GM18858 (cell line): Measurements from ENCODE around the gene GFRA4.

ENCODE experiments used
- ATAC-seq: cut with Tn5 transposase; IDR thresholded peaks from one replicate; pipeline ENCODE4 v1.9.1; 2021; ENCODE audit not compliant: unreplicated experiment

Gene GFRA4

GRCh38 chr20:3674447-3674846, 11.2 kb upstream of the GFRA4 start:
- ATAC-seq: no peak

DNA sequence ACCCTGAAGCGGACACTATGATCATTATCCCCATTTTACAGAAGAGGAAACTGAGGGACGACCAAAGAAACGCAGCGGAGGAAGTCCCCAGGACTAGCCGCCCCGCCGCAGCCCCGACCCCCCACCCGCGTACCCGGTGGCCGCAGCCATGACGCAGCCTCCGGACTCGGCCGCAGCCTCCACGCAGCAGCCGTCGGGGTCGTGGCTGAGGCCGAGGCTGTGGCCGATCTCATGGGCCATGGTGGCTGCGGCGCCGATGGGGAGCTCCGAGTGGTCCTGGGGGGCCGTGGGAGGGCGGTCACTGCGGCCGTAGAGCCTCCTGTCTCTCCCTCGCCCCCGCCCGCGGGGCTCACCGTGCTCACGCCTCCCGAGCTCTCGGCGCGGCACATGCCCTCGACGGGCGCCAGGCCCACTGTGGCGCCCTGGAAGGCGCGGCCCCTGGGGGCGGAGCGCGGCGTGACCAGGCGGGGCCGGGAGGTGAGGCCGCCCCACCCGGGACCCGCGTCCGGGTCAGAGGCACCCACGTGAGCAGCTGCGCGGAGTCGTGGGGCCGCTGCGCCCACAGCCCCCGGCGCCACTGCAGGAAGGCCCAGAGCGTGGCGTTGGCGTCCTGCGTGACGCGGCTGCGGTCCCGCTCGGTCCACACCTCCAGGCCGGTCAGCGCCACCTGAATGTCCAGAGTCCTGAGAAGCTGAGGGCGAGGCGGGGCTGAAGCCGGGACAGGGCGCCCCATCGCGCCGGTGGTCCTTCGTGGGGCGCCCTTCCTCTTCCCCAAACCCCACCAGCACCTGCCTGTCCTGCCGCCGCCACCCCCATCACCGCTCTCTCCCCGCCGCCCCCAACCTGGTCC, 10.2 kb upstream of the GFRA4 start:
- no peak for ATAC-seq

- no peak for ATAC-seq
These were observed 9.5 kb upstream of the GFRA4 start for GRCh38 chr20:3672547-3673171.

DNA sequence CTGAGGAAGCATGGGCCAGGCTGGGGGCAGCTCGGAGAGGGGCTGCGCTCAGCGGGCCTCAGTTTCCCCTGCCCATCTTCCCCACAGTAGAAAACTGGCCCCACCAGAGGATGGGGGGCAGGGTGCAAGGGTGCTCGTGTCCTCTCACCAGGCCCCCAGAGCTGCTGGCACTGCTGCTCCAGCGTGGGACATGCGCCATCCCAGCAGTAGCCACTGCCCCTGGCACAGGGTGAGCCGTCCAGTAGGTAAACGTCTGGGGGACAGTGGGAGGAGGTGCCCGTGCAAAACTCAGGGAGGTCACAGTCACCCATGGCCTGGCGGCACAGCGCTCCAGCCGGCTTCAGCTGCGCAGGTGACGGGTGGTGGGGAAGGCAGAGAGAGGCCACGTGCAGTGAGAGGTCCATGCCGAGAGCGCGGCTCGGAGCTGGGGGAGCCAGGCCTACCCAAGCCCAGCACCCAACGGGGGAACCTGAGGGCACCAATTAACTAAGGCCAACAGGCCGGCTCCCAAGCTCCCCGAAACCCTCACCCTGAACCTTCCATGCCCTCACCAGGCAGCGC, 8.9 kb upstream of the GFRA4 start:
- ATAC-seq: no peak

GRCh38 chr20:3670945-3671344, 7.7 kb upstream of the GFRA4 start:
- no peak for ATAC-seq

DNA sequence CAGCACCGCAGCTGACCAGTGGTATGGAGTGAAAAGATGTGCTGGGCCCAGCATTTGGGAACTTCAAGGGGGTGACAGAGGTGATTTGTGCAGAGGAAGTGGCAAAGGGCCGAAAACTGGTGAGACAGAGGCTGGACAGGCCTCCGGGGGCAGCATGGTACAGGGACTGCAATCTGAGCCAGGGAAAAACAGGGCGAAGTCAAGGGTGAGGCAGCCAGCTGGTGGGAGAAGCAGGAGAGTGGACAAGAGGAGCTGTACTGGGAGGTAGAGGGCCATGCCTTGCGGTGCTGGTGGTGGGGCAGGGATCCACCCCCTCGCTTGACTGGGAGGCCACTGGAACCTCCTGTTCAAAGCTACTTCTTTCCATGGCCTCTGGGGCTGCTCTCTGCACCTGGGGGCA, 7.3 kb upstream of the GFRA4 start:
- ATAC-seq: no peak

GRCh38 chr20:3669710-3670367, 6.6 kb upstream of the GFRA4 start:
- ATAC-seq: no peak

DNA sequence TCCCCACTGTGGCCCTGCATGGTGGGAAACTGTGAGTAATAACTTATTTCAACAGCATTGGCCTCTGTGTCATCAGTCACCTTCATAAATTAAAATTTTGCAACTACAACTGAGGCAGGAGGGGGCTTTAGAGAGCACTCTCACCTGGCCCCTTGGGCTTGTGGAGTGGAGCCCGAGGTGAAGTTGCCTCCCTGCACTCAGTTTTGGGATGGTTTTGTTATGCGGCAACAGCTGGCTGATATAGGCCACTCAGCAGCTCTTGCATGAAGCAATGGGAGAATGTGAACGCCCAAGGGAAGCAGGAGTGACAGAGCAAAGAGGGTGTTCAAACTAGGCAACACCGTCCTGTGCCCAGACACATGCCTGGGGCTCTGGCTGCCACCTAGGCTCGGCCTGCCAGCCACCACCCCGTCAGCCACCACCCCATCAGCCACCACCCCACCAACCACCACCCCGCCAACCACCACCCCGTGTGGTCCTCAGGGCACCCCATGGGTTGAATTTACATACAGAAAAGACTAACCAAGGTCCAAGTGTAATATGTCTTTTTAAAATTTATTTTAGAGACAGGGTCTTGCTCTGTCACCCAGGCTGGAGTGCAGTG, 4.3 kb upstream of the GFRA4 start:
- no peak for ATAC-seq

DNA sequence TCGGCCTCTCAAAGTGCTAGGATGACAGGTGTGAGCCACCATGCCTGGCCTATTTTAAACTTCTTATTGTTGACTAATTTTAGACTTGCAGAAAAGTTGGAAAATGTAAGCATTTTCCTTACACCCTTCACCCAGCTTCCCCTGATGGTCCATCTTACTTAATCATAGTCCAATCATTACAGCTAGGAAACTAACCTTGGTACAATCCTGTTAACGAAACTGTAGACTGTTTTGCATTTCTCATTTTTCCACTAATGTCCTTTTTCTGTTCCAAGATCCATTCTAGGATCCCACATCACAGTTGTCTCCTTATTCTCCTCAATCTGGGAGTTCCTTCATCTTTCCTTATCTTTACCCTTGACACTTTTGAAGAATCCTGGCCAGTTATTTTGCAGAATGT, 659 bp upstream of the GFRA4 start:
- no peak for ATAC-seq

GRCh38 chr20:3661814-3662665, 1.2 kb downstream of the GFRA4 start:
- ATAC-seq: no peak

DNA sequence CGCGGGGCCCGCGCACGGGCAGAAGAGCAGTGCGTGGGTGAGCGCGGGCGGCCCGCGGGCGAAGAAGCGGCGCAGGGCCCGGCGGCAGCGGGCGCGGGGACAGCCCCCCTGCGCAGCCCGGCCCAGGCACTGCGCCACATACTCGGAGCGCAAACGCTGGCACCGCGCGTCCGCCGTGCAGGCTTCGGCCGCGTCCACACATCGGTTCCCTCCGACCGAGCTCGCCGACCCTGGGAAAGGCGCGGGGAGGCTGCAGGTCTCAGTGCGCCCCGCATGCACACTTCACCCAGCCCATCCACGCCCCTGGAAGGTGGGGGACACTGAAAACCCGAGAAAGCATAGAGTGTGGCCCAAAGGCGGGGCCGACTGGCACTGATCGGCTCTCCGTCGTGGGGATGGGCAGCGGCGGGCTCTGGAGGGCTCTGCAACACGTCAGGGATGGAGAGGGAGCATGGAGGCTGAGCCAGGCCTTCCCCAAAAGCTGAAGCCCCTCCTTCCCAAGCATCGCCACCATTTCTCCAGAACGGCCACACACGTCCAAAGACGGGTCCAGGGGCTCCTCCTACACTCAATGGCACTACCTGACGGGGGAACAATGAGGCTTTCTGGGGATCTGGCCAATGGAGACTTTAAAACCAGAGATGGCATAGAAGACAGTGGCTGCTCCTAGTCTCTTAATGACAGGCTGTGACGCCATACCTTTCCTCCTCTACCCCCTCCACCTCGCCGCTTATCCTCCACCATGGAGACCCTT, 2.0 kb downstream of the GFRA4 start:
- ATAC-seq: no peak

DNA sequence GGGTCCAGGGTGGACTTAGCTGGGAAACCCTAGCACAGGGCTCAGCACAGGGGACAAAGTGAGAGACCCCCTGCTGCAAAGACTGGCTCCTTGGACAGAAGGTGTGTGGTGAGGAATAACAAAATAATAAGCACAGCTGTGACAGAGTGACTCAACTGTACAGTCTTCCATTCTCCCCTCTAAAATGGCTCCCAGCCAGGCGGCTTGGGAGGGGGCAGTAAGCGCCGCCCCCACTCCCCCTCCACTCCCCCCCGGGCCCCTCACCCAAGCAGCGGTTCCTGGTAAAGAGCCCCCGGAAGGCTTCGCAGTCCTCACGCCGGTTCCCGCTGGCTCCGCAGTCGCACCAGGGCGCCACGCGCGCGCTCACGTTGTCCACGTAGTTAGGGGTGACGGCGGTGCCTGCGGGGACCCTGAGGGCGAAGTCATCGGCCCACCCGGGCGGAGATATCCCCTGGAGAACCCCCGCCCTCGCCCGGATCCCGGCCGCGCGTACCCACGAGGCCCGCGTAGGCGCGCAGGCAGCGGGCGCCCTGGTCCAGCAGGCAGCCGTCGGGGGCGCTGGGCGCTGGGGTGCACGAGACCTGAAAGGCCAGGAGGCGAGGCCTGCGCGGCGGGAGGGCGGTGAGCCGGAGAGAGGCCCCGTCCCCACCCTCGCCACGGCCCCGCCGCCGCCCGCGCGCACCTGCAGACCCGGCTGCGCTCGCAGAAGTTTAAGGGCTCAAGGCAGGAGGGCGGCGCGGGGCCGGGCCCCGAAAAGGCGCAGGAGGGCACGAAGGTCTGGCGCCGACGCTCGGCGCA, 2.7 kb downstream of the GFRA4 start:
- no peak for ATAC-seq

- ATAC-seq: no peak
These were observed 3.5 kb downstream of the GFRA4 start for GRCh38 chr20:3659492-3660261.

- peak; percentile 96 for ATAC-seq
These were observed 4.3 kb downstream of the GFRA4 start for GRCh38 chr20:3658716-3659491.

GRCh38 chr20:3658019-3658715, 5.0 kb downstream of the GFRA4 start:
- ATAC-seq: no peak

DNA sequence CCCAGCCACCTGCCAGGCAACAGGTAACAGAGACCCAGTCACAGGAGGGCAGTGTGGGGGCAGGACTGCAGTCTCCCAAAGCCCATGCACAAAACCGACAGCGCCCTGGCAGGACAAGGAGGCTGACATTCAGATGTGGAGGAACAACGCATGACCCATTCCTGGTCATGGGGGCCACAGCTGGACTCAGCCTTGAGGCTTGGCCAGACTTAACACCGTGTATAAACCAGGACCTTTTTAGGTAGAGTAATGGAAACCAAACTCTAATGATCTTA, 8.1 kb downstream of the GFRA4 start:
- ATAC-seq: no peak
